Esophagus muscularis mucosa (tissue), 3 donors: ENCODE measurements around the gene SLC35B3.
"Not testable (repeated sequence)": the region's sequence is repeated elsewhere in the genome, so short reads cannot be mapped to it uniquely, and the experiment has no call there.

Experiments
- POLR2A ChIP-seq: fragments of 450-650 bp; IDR thresholded peaks from one replicate; pipeline ENCODE4 v1.6.1; 2017; ENCODE audit warnings: antibody characterized with exemption, moderate library complexity, mild to moderate bottlenecking, low read depth
- TF ChIP-seq, protein P1 (sequence below), 3 experiments: fragments of 200-600 bp in 2 of 3; fragments of 450-650 bp in 1 of 3; sonication (generic) in 2 of 3; IDR thresholded peaks; one replicate each; pipeline ENCODE4 v1.5.1; 2017 to 2019; ENCODE audit warnings: antibody characterized with exemption in 3 of 3, mild to moderate bottlenecking in 2 of 3, moderate library complexity in 1 of 3

DNA sequence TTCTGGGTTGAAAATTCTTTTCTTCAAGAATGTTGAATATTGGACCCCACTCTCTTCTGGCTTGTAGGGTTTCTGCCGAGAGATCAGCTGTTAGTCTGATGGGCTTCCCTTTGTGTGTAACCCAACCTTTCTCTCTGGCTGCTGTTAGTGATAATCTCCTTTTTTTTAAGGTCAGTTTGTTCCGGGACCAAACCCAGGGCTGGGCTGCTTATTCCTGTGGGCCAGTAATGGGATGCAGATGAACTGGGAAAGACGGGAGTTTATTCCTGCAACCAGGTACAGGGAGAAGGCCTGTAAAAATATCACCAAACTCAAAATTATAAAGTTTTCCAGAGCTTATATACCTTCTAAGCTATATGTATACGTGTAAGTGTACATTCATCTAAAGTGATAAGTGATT, 10.6 kb upstream of the SLC35B3 start:
- TF ChIP-seq, protein P1, sequence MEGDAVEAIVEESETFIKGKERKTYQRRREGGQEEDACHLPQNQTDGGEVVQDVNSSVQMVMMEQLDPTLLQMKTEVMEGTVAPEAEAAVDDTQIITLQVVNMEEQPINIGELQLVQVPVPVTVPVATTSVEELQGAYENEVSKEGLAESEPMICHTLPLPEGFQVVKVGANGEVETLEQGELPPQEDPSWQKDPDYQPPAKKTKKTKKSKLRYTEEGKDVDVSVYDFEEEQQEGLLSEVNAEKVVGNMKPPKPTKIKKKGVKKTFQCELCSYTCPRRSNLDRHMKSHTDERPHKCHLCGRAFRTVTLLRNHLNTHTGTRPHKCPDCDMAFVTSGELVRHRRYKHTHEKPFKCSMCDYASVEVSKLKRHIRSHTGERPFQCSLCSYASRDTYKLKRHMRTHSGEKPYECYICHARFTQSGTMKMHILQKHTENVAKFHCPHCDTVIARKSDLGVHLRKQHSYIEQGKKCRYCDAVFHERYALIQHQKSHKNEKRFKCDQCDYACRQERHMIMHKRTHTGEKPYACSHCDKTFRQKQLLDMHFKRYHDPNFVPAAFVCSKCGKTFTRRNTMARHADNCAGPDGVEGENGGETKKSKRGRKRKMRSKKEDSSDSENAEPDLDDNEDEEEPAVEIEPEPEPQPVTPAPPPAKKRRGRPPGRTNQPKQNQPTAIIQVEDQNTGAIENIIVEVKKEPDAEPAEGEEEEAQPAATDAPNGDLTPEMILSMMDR (IDR thresholded peaks at IDR 0.05): not testable (repeated sequence)
- not testable (repeated sequence) for TF ChIP-seq POLR2A
